H1 (cell line): ENCODE results near the gene GTF2A2. TPM values are rescaled to one million over a fixed set of nuclear protein-coding genes. Genes with fewer than 3 reads are reported as not detected.

Experiments used
- CTCF ChIA-PET: fragments of 300-600 bp; sonication (Branson Sonifier 250); formaldehyde crosslinking; loops from one replicate; lab custom pipeline; 2021; ENCODE audit not compliant: partially characterized antibody; lab: Charles Lee
- POLR2A ChIA-PET: fragments of 300-600 bp; sonication (Branson Sonifier 250); formaldehyde crosslinking; loops from one replicate; lab custom pipeline; 2021; ENCODE audit warnings: inconsistent platforms; ENCODE audit not compliant: partially characterized antibody; lab: Charles Lee
- DNase-seq, 2 experiments: peaks; one replicate each; pipeline versions ENCODE4 v3.0.0 to v3.0.0-alpha.2; 2010 to 2022; ENCODE audit warnings: low spot score in 2 of 2, low read depth in 1 of 2, mixed read lengths in 1 of 2
- FAIRE-seq: peaks from 2 replicates; lab custom pipeline; 2011; peaks lifted over from hg19 to GRCh38; lab: Jason Lieb, UNC
- H2AFZ ChIP-seq: 2 replicates; pipeline ENCODE4 v1.8.1; 2012; ENCODE audit warnings: low read length, inconsistent platforms
- H2AK5ac ChIP-seq: 2 replicates; pipeline ENCODE4 v1.6.1; 2013; ENCODE audit warnings: low read depth, low read length
- H2BK120ac ChIP-seq: replicated peaks from 2 replicates; pipeline ENCODE3; 2013; ENCODE audit warnings: low read depth, low read length, inconsistent platforms
- H2BK12ac ChIP-seq: 2 replicates; pipeline ENCODE4 v1.6.1; 2013; ENCODE audit warnings: low read depth, low read length
- H2BK15ac ChIP-seq: 2 replicates; pipeline ENCODE4 v1.6.1; 2013; ENCODE audit warnings: low read length
- H2BK20ac ChIP-seq: 2 replicates; pipeline ENCODE4 v1.6.1; 2013; ENCODE audit warnings: low read length
- H2BK5ac ChIP-seq: 2 replicates; pipeline ENCODE4 v1.6.1; 2013; ENCODE audit warnings: low read depth, low read length
- H3K14ac ChIP-seq: 2 replicates; pipeline ENCODE4 v1.6.1; 2013; ENCODE audit warnings: inconsistent platforms; ENCODE audit not compliant: insufficient read length
- H3K18ac ChIP-seq: 2 replicates; pipeline ENCODE4 v1.6.1; 2013; ENCODE audit warnings: low read length; ENCODE audit errors: extremely low read depth
- H3K23ac ChIP-seq: 2 replicates; pipeline ENCODE4 v1.6.1; 2013; ENCODE audit warnings: inconsistent platforms; ENCODE audit not compliant: insufficient read length
- H3K23me2 ChIP-seq: 2 replicates; pipeline ENCODE4 v1.6.1; 2013; ENCODE audit warnings: low read depth, low read length
- H3K27ac ChIP-seq: 2 replicates; pipeline ENCODE4 v1.6.1; 2011; ENCODE audit warnings: low read depth, low read length, inconsistent platforms
- H3K27me3 ChIP-seq, 4 experiments: replicated peaks in 1 of 4; 1 replicate in 1 of 4; 2 replicates in 3 of 4; pipeline versions ENCODE4 v1.6.1 to v1.8.1; 2011 to 2013; ENCODE audit warnings: low read length in 3 of 4, mild to moderate bottlenecking in 3 of 4, inconsistent platforms in 2 of 4, mixed read lengths in 2 of 4, moderate library complexity in 1 of 4; ENCODE audit not compliant: control insufficient read depth in 3 of 4, insufficient read depth in 3 of 4; ENCODE audit errors: extremely low read depth in 1 of 4
- H3K36me3 ChIP-seq, 4 experiments: 2 replicates each; pipeline versions ENCODE4 v1.6.1 to v1.8.1; 2011 to 2013; ENCODE audit warnings: mild to moderate bottlenecking in 4 of 4, low read length in 3 of 4, moderate library complexity in 2 of 4, control low read depth in 1 of 4, inconsistent platforms in 1 of 4; ENCODE audit not compliant: insufficient read depth in 4 of 4, control insufficient read depth in 2 of 4
- H3K4ac ChIP-seq: replicated peaks from 2 replicates; pipeline ENCODE3; 2013; ENCODE audit warnings: low read length, low read depth, mixed read lengths, inconsistent platforms; ENCODE audit not compliant: insufficient read length
- H3K4me1 ChIP-seq, 4 experiments: replicated peaks in 1 of 4; 1 replicate in 1 of 4; 2 replicates in 3 of 4; pipeline versions ENCODE4 v1.6.1 to v1.8.1; 2011 to 2013; ENCODE audit warnings: low read length in 3 of 4, inconsistent platforms in 2 of 4, mixed read lengths in 1 of 4; ENCODE audit not compliant: insufficient read depth in 4 of 4, control insufficient read depth in 3 of 4
- H3K4me2 ChIP-seq, 2 experiments: 2 replicates each; pipeline versions ENCODE4 v1.6.1 to v1.8.1; 2011 to 2013; ENCODE audit warnings: low read depth in 2 of 2, low read length in 2 of 2, control low read depth in 1 of 2, inconsistent platforms in 1 of 2, mild to moderate bottlenecking in 1 of 2; ENCODE audit not compliant: insufficient read depth in 1 of 2
- H3K4me3 ChIP-seq, 4 experiments: fragments of 200-600, 300-600 bp in 1 of 4; sonication (generic), shearing (Covaris generic), sonication (Bioruptor Twin) in 1 of 4; 2 replicates each; pipeline versions ENCODE4 v1.5.1 to v1.8.1; 2011 to 2016; ENCODE audit warnings: low read length in 4 of 4, low read depth in 3 of 4, control low read depth in 2 of 4, inconsistent platforms in 2 of 4, mild to moderate bottlenecking in 2 of 4, mixed read lengths in 1 of 4, moderate library complexity in 1 of 4; ENCODE audit not compliant: insufficient read depth in 2 of 4; ENCODE audit errors: extremely low read depth in 1 of 4
- H3K56ac ChIP-seq: replicated peaks from 2 replicates; pipeline ENCODE3; 2013; ENCODE audit warnings: low read depth, mild to moderate bottlenecking, mixed read lengths, low read length, inconsistent platforms; ENCODE audit not compliant: insufficient read length
- H3K79me1 ChIP-seq: 2 replicates; pipeline ENCODE4 v1.6.1; 2013; ENCODE audit warnings: low read depth, low read length, control low read depth
- H3K79me2 ChIP-seq, 2 experiments: 2 replicates each; pipeline versions ENCODE4 v1.6.1 to v1.8.1; 2012 to 2013; ENCODE audit warnings: low read length in 2 of 2, mild to moderate bottlenecking in 2 of 2, inconsistent platforms in 1 of 2; ENCODE audit not compliant: insufficient read depth in 2 of 2, control insufficient read depth in 1 of 2
- H3K9ac ChIP-seq, 4 experiments: replicated peaks in 1 of 4; 1 replicate in 1 of 4; 2 replicates in 3 of 4; pipeline versions ENCODE4 v1.6.1 to v1.8.1; 2011 to 2013; ENCODE audit warnings: low read depth in 3 of 4, low read length in 3 of 4, control low read depth in 2 of 4, mild to moderate bottlenecking in 2 of 4, moderate library complexity in 2 of 4, inconsistent platforms in 1 of 4; ENCODE audit errors: extremely low read depth in 1 of 4
- H3K9me3 ChIP-seq, 2 experiments: 2 replicates each; pipeline versions ENCODE4 v1.6.1 to v1.8.1; 2012 to 2013; ENCODE audit warnings: mild to moderate bottlenecking in 2 of 2, moderate library complexity in 2 of 2, control low read depth in 1 of 2, inconsistent platforms in 1 of 2, low read depth in 1 of 2, low read length in 1 of 2, mixed read lengths in 1 of 2; ENCODE audit not compliant: insufficient read depth in 2 of 2
- H4K20me1 ChIP-seq, 2 experiments: replicated peaks in 1 of 2; 2 replicates each; pipeline versions ENCODE3 to v1.8.1; 2011 to 2013; ENCODE audit warnings: inconsistent platforms in 2 of 2, low read length in 2 of 2, mild to moderate bottlenecking in 1 of 2; ENCODE audit not compliant: insufficient read depth in 2 of 2, control insufficient read depth in 1 of 2
- H4K5ac ChIP-seq: 2 replicates; pipeline ENCODE4 v1.6.1; 2013; ENCODE audit warnings: low read length, low read depth, mixed read lengths, inconsistent platforms; ENCODE audit not compliant: insufficient read length
- H4K8ac ChIP-seq: 2 replicates; pipeline ENCODE4 v1.8.0; 2013; ENCODE audit warnings: mild to moderate bottlenecking, moderate library complexity, low read length, inconsistent platforms; ENCODE audit not compliant: insufficient read depth; ENCODE audit errors: extremely low read depth
- H4K91ac ChIP-seq: replicated peaks from 2 replicates; pipeline ENCODE3; 2013; ENCODE audit warnings: low read length, mixed read lengths, inconsistent platforms; ENCODE audit not compliant: insufficient read length
- CHD2 ChIP-seq: IDR thresholded peaks from 2 replicates; pipeline ENCODE4 v1.6.1; 2012; ENCODE audit warnings: low read length, improper control_type of control experiment
- E2F6 ChIP-seq: IDR thresholded peaks from 2 replicates; pipeline ENCODE4 v1.6.1; 2012; ENCODE audit warnings: inconsistent platforms
- EZH2 ChIP-seq: fragments of 200-600 bp; sonication (generic); IDR thresholded peaks from 2 replicates; pipeline ENCODE4 v1.7.1; 2012; ENCODE audit warnings: low read depth, mild to moderate bottlenecking, moderate library complexity, low read length, inconsistent platforms; ENCODE audit not compliant: severe bottlenecking
- FOSL1 ChIP-seq: IDR thresholded peaks from 2 replicates; pipeline ENCODE4 v1.6.1; 2011; ENCODE audit warnings: mild to moderate bottlenecking, low read depth, low read length, moderate library complexity; ENCODE audit not compliant: insufficient read depth
- GABPA ChIP-seq: IDR thresholded peaks from 2 replicates; pipeline ENCODE4 v1.6.1; 2011; ENCODE audit warnings: mild to moderate bottlenecking, low read length, moderate library complexity, borderline replicate concordance; ENCODE audit not compliant: insufficient read depth
- JUN ChIP-seq: IDR thresholded peaks from 2 replicates; pipeline ENCODE4 v1.6.1; 2011; ENCODE audit warnings: low read depth, mild to moderate bottlenecking, improper control_type of control experiment, low read length
- MAFK ChIP-seq: IDR thresholded peaks from 2 replicates; pipeline ENCODE4 v1.6.1; 2012; ENCODE audit warnings: low read depth, mild to moderate bottlenecking, improper control_type of control experiment, low read length
- POLR2A ChIP-seq, 2 experiments: IDR thresholded peaks; 1 replicate in 1 of 2; 2 replicates in 1 of 2; pipeline ENCODE4 v1.6.1; 2011; ENCODE audit warnings: low read depth in 2 of 2, low read length in 2 of 2, mild to moderate bottlenecking in 2 of 2; ENCODE audit errors: control extremely low read depth in 1 of 2
- SAP30 ChIP-seq: fragments of 300-600 bp; sonication (generic); IDR thresholded peaks from 2 replicates; pipeline ENCODE4 v1.7.1; 2012; ENCODE audit warnings: low read length, moderate library complexity, mild to moderate bottlenecking, inconsistent platforms; ENCODE audit not compliant: insufficient read depth, insufficient replicate concordance
- SIX5 ChIP-seq: IDR thresholded peaks from 2 replicates; pipeline ENCODE4 v1.6.1; 2011; ENCODE audit warnings: mild to moderate bottlenecking, low read depth, low read length
- SP2 ChIP-seq: IDR thresholded peaks from 2 replicates; pipeline ENCODE4 v1.6.1; 2012; ENCODE audit warnings: mild to moderate bottlenecking, low read length, inconsistent platforms
- SRF ChIP-seq: IDR thresholded peaks from 2 replicates; pipeline ENCODE4 v1.6.1; 2011; ENCODE audit warnings: mild to moderate bottlenecking, low read depth, low read length, moderate library complexity
- WGBS, 2 experiments: shearing (Covaris generic) in 1 of 2; methylation state at CpG; one replicate each; pipeline versions ENCODE4 v1.1.6 to v1.1.7; 2013 to 2015; ENCODE audit warnings: low lambda C conversion rate in 2 of 2, mixed read lengths in 2 of 2, inconsistent platforms in 1 of 2, low coverage in 1 of 2, missing lambda C conversion rate in 1 of 2; ENCODE audit not compliant: insufficient replicate concordance in 2 of 2, insufficient coverage in 1 of 2, insufficient read length in 1 of 2; ENCODE audit errors: extremely low coverage in 1 of 2, missing lambda C conversion rate in 1 of 2; 5-methylcytosine and 5-hydroxymethylcytosine counted together
- polyA plus RNA-seq, 7 experiments: library from polyadenylated mRNA; depleted of rRNA in 3 of 7; stranded (reverse) in 5 of 7; unstranded in 2 of 7; fragments of >200 nt in 5 of 7; fragments of 200-250 nt in 2 of 7; gene quantifications; 1 replicate in 5 of 7; 2 replicates in 1 of 7; 4 replicates in 1 of 7; pipeline versions ENCODE4 v1.2.1 to v1.2.3, GENCODE V29; 2011 to 2013; ENCODE audit warnings: missing spikeins in 2 of 7, mixed read lengths in 2 of 7
- total RNA-seq: library from RNA; stranded (reverse); fragmentation: NEBNext Ultra II Directional; extraction: Animal tissue kit (Norgen Biotek cat#: 25700); gene quantifications from 2 replicates; pipeline ENCODE4 v1.2.1, GENCODE V29; 2021
- TF ChIP-seq, protein P1 (sequence below): IDR thresholded peaks from 2 replicates; pipeline ENCODE4 v1.6.1; 2011; ENCODE audit warnings: low read length, improper control_type of control experiment

GTF2A2 gene
- total and polyA plus RNA-seq, 2 of the 8 experiments (the other 6 are each of a cell fraction or from before 2014, with no cell fraction given) = 52.2 to 161 TPM

- Histone ChIP-seq H2BK5ac (no peak overlapping the region), H3K18ac (no peak overlapping the region), H3K79me2 (no peaks in the 10 kb centered on the region), H3K79me1 (no peaks in the 10 kb centered on the region), H3K9me3 (no peaks in the 10 kb centered on the region), H3K4me3 (no peak overlapping the region), H4K20me1 (no peaks in the 10 kb centered on the region), H4K5ac (no peak overlapping the region), H3K23me2 (no peaks in the 10 kb centered on the region), H4K91ac (no peak overlapping the region), H3K27me3 (no peaks in the 10 kb centered on the region), H3K27ac (no peak overlapping the region), H3K4me2 (no peak overlapping the region), H2BK120ac (no peak overlapping the region), H2BK20ac (no peak overlapping the region), H3K9ac (no peak overlapping the region), H3K4ac (no peak overlapping the region), H2BK15ac (no peak overlapping the region), H2AK5ac (no peak overlapping the region), H3K36me3 (no peaks in the 10 kb centered on the region), H3K14ac (no peak overlapping the region), H3K23ac (no peak overlapping the region), H2BK12ac (no peak overlapping the region), H3K56ac (no peak overlapping the region), H4K8ac (no peak overlapping the region), H2AFZ (no peak overlapping the region), H3K4me1 (no peaks in the 10 kb centered on the region)
- CTCF ChIA-PET = interaction anchor here (0.7 to 1.3 kb wide), 3 partner anchors 10 to 428 kb away, joined by 3 to 5 read pairs (median 4); no protein-coding TSS in a partner anchor
- POLR2A ChIA-PET = no interaction called here
- 89% methylated on average over 2 of the region's 2 CpGs; no CpG with 5 or more reads in 1 of the 2 experiments for WGBS, 2 experiments
- DNase-seq (no peak), FAIRE-seq (no peak)
- no peak for TF ChIP-seq GABPA
- no peak for TF ChIP-seq SRF
- TF ChIP-seq E2F6 = no peak
- no peak for TF ChIP-seq FOSL1
- no peak for TF ChIP-seq JUN
- no peak for TF ChIP-seq SP2
- TF ChIP-seq CHD2 = no peak
- no peak for TF ChIP-seq SIX5
- no peak for TF ChIP-seq POLR2A (IDR thresholded peaks at IDR 0.05; ENCODE audit: control extremely low read depth in 1 of 2, low read depth in 2 of 2, low read length in 2 of 2)
- TF ChIP-seq EZH2 = no peak
- TF ChIP-seq, protein P1, sequence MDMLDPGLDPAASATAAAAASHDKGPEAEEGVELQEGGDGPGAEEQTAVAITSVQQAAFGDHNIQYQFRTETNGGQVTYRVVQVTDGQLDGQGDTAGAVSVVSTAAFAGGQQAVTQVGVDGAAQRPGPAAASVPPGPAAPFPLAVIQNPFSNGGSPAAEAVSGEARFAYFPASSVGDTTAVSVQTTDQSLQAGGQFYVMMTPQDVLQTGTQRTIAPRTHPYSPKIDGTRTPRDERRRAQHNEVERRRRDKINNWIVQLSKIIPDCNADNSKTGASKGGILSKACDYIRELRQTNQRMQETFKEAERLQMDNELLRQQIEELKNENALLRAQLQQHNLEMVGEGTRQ = no peak
- no peak for TF ChIP-seq SAP30
- TF ChIP-seq MAFK = no peak
These were observed 58.9 kb downstream of the GTF2A2 start for GRCh38 chr15:59598461-59598860.
